ACC112 (cell line): ENCODE results near the gene SRPK3.

ENCODE experiments used
- H2AFZ ChIP-seq: fragments of 200-600 bp; sonication (generic); one replicate; pipeline ENCODE4 v1.6.0; 2017; ENCODE audit warnings: antibody characterized with exemption, low read length; ENCODE audit not compliant: unreplicated experiment
- H3K27ac ChIP-seq: fragments of 200-600 bp; sonication (generic); 2 replicates; pipeline ENCODE4 v1.5.1; 2014; ENCODE audit warnings: low read depth, mild to moderate bottlenecking, antibody characterized with exemption, low read length, moderate library complexity
- H3K27me3 ChIP-seq: fragments of 200-600 bp; sonication (generic); 2 replicates; pipeline ENCODE4 v1.6.1; 2014; ENCODE audit warnings: mild to moderate bottlenecking, antibody characterized with exemption, low read length, moderate library complexity, mixed read lengths; ENCODE audit not compliant: insufficient read depth
- H3K36me3 ChIP-seq: fragments of 200-600 bp; sonication (generic); 2 replicates; pipeline ENCODE4 v1.6.1; 2016; ENCODE audit warnings: mild to moderate bottlenecking, antibody characterized with exemption, low read length, moderate library complexity, mixed read lengths; ENCODE audit not compliant: insufficient read depth
- H3K4me1 ChIP-seq: fragments of 200-600 bp; sonication (generic); one replicate; pipeline ENCODE4 v1.6.1; 2016; ENCODE audit warnings: low read length, mixed read lengths; ENCODE audit not compliant: insufficient read depth, unreplicated experiment, control insufficient read depth
- H3K4me3 ChIP-seq: fragments of 200-600 bp; sonication (generic); 2 replicates; pipeline ENCODE4 v1.5.1; 2014; ENCODE audit warnings: mild to moderate bottlenecking, low read depth, low read length
- H3K79me2 ChIP-seq: fragments of 200-600 bp; sonication (generic); one replicate; pipeline ENCODE4 v1.6.0; 2016; ENCODE audit warnings: low read length; ENCODE audit not compliant: control insufficient read depth, unreplicated experiment, insufficient read depth

The SRPK3 gene

GRCh38 chrX:153828723-153829548 is 48.1 kb downstream of the SRPK3 start:
- Histone ChIP-seq H3K79me2 (no peaks in the 10 kb centered on the region), H2AFZ (no peak overlapping the region), H3K27ac (no peak overlapping the region), H3K4me3 (no peak overlapping the region), H3K36me3 (no peaks in the 10 kb centered on the region), H3K4me1 (no peaks in the 10 kb centered on the region), H3K27me3 (peaks cover 43% of the 10 kb centered on the region)

DNA sequence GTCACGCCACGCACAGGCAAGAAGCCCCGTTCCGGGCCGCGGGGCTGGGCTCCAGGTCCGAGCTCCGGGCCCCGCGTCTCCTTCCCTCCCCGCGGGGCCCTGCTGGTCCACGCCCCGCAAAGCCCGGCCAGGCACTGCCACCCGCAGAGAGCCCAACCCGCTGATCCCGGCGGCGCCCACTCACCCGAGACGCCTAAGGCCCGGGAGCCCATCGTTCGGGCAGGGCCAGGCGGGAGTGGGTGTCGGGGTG is 48.6 kb downstream of the SRPK3 start:
- Histone ChIP-seq H3K36me3 (no peaks in the 10 kb centered on the region), H2AFZ (no peak overlapping the region), H3K79me2 (no peaks in the 10 kb centered on the region), H3K27ac (no peak overlapping the region), H3K27me3 (peaks cover 43% of the 10 kb centered on the region), H3K4me1 (no peaks in the 10 kb centered on the region), H3K4me3 (no peak overlapping the region)

- H3K4me1 ChIP-seq: no peaks in the 10 kb centered on the region
Observed at GRCh38 chrX:153829799-153830639, 49.2 kb downstream of the SRPK3 start, which contains the start of gene PDZD4. Gene PDZD4 (minus strand): TSS chrX:153830544. CDS start chrX:153830298, 246 bp downstream.

DNA sequence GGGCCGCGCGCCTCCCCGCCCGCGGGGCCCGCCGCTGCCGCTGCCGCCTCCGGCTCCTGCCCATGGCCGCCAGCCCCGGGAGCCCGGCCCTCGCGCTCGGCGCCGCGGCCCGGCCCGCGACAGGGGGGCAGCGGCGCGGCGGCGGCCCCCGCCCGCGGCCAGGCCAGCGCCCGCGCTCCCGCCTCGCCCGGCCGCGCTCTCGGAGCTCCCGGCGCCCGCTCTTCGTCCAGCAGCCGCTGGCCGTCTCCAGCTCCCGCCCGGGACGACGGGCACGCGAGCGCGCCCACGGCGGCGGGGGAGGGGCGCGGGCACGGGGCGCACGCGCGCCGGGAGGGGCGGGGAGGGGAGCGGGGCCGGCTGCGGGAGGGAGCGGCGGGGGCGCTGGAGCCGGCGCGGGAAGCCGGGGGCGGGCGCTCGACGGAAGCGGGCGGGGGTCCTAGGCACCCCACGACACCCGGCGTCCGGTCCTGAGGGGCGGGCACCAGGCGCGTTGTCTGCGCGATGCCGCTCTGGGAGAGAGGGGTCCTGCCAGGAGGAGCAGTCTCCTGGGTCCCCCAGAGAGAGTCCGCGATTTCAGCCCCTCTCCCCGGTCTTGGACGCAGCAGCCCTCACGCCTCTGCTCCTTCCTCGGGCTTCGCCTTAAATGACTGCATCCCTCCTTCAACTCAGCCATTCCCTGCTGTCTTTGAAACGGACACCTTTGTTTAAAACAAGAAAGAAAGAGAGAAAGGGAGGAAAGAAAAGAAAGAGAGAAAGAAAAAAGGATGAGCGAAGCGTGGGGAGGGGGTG is 50.0 kb downstream of the SRPK3 start:
- Histone ChIP-seq H2AFZ (no peak overlapping the region), H3K27me3 (peaks cover 43% of the 10 kb centered on the region)

More at GRCh38 chrX:153829799-153830639, 49.2 kb downstream of the SRPK3 start, which contains the start of gene PDZD4:
- Histone ChIP-seq H2AFZ (no peak within 1 kb of the TSS), H3K79me2 (no peaks in the 10 kb centered on the region), H3K27ac (no peak within 1 kb of the TSS), H3K27me3 (peaks cover 43% of the 10 kb centered on the region), H3K4me3 (peak within 1 kb of the TSS; percentile 65), H3K36me3 (no peaks in the 10 kb centered on the region)

GRCh38 chrX:153831429-153832150 is 50.7 kb downstream of the SRPK3 start:
- Histone ChIP-seq H3K79me2 (no peaks in the 10 kb centered on the region), H3K27me3 (peaks cover 43% of the 10 kb centered on the region), H3K4me1 (no peaks in the 10 kb centered on the region), H3K4me3 (no peak overlapping the region), H2AFZ (no peak overlapping the region), H3K27ac (no peak overlapping the region), H3K36me3 (no peaks in the 10 kb centered on the region)

More for the DNA sequence above, 50.0 kb downstream of the SRPK3 start:
- no peak overlapping the region for H3K4me3 ChIP-seq
- no peaks in the 10 kb centered on the region for H3K36me3 ChIP-seq
- H3K79me2 ChIP-seq: no peaks in the 10 kb centered on the region
- H3K27ac ChIP-seq: no peak overlapping the region
- H3K4me1 ChIP-seq: no peaks in the 10 kb centered on the region

GRCh38 chrX:153832728-153833127 is 51.9 kb downstream of the SRPK3 start:
- Histone ChIP-seq H3K4me1 (no peaks in the 10 kb centered on the region), H3K4me3 (no peak overlapping the region), H3K36me3 (no peaks in the 10 kb centered on the region), H3K79me2 (no peaks in the 10 kb centered on the region), H3K27ac (no peak overlapping the region), H2AFZ (no peak overlapping the region), H3K27me3 (peaks cover 36% of the 10 kb centered on the region)
